ENCODE data around the gene LRRC3. TPM values are rescaled to one million over a fixed set of nuclear protein-coding genes. Genes with fewer than 3 reads are reported as not detected.

The LRRC3 gene
- total and polyA plus RNA-seq, 2 donors (not counting 3 experiments of a cell fraction or from before 2014, with no cell fraction given) = 4.8 to 4.9 TPM

DNA sequence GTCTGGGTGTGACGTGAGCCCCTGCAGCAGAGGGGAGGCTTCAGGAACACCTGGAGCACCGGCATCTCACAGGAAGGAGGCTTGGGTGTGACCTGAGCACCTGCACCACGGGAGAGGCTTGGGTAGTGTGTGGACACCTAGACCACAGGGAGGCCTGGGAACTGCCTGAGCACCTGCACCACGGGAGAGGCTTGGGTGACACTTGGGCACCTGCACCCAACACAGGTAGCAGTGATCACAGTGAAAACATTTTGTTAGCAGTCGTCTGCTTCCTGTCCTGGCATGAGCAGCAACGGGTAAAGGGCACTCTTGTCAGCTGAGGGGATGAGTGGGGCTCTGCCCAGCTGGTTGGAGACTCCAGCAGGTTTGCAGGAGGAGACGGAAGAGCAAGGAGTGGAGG lies 22.4 kb downstream of the LRRC3 start:
- H3K4me1 ChIP-seq (ENCODE audit: control insufficient read depth, extremely low read depth, insufficient read depth, low read length) = no peaks in the 10 kb centered on the region
- TF ChIP-seq FOS (IDR thresholded peaks at IDR 0.05; ENCODE audit: borderline replicate concordance, insufficient read depth, low read length) (no peak), POLR2A (IDR thresholded peaks at IDR 0.05; ENCODE audit: low read depth, low read length) (no peak), JUN (IDR thresholded peaks at IDR 0.05; ENCODE audit: borderline replicate concordance, insufficient read depth, insufficient read length, low read depth) (no peak), GATA2 (IDR thresholded peaks at IDR 0.05; ENCODE audit: insufficient read depth, insufficient read length, low read depth, low read length) (no peak), POLR2AphosphoS5 (IDR thresholded peaks at IDR 0.05; ENCODE audit: insufficient read depth, low read depth, low read length) (no peak), MAX (IDR thresholded peaks at IDR 0.05; ENCODE audit: insufficient read depth, insufficient read length) (no peak), EZH2 (IDR thresholded peaks at IDR 0.05; ENCODE audit: borderline replicate concordance, low read depth, low read length, severe bottlenecking) (no peak), MYC (IDR thresholded peaks at IDR 0.05; ENCODE audit: low read depth, low read length) (no peak)
- TF ChIP-seq, protein P1, sequence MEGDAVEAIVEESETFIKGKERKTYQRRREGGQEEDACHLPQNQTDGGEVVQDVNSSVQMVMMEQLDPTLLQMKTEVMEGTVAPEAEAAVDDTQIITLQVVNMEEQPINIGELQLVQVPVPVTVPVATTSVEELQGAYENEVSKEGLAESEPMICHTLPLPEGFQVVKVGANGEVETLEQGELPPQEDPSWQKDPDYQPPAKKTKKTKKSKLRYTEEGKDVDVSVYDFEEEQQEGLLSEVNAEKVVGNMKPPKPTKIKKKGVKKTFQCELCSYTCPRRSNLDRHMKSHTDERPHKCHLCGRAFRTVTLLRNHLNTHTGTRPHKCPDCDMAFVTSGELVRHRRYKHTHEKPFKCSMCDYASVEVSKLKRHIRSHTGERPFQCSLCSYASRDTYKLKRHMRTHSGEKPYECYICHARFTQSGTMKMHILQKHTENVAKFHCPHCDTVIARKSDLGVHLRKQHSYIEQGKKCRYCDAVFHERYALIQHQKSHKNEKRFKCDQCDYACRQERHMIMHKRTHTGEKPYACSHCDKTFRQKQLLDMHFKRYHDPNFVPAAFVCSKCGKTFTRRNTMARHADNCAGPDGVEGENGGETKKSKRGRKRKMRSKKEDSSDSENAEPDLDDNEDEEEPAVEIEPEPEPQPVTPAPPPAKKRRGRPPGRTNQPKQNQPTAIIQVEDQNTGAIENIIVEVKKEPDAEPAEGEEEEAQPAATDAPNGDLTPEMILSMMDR (IDR thresholded peaks at IDR 0.05; ENCODE audit: extremely low read depth in 1 of 2, insufficient read depth in 1 of 2, low read depth in 1 of 2, low read length in 2 of 2) = no peak
- no peaks in the 10 kb centered on the region for H3K36me3 ChIP-seq (ENCODE audit: control insufficient read depth in 2 of 2, extremely low read depth in 1 of 2, insufficient read depth in 2 of 2, low read length in 2 of 2)
- H3K9me1 ChIP-seq (replicated peaks; ENCODE audit: control insufficient read depth, extremely low read depth, insufficient read depth, low read length) = no peaks in the 10 kb centered on the region
- H3K9ac ChIP-seq (replicated peaks; ENCODE audit: extremely low read depth, insufficient read depth, low read length) = no peak overlapping the region
- POLR2A ChIA-PET = no interaction called here
- intact Hi-C loops (cut with micrococcal nuclease) = no loop called here
- no peaks in the 10 kb centered on the region for H4K20me1 ChIP-seq (replicated peaks; ENCODE audit: control insufficient read depth, extremely low read depth, insufficient read depth, low read length)
- H3K79me2 ChIP-seq (ENCODE audit: control insufficient read depth, insufficient read depth, low read length) = no peaks in the 10 kb centered on the region
- DNase-seq (ENCODE audit: low read depth, low spot score) (no peak), FAIRE-seq (no peak)
- no peaks in the 10 kb centered on the region for H3K27me3 ChIP-seq (ENCODE audit: control insufficient read depth in 2 of 2, insufficient read depth in 2 of 2, low read length in 2 of 2)
- dilution Hi-C loops (cut with MboI; ENCODE audit: extremely low pct_ligation_motif_present, low sequenced_read_pairs) = no loop called here
- no peak overlapping the region for H2AFZ ChIP-seq (ENCODE audit: low read depth, low read length)
- CTCF ChIA-PET = interaction anchor here (0.7 kb wide), 1 partner anchor 10 kb away, joined by 3 read pairs; no protein-coding TSS in a partner anchor
- no peaks in the 10 kb centered on the region for H3K9me3 ChIP-seq (replicated peaks; ENCODE audit: control insufficient read depth, insufficient read depth, low read length)
- no peak overlapping the region for H3K4me2 ChIP-seq (ENCODE audit: insufficient read depth, low read length)
- H3K4me3 ChIP-seq (replicated peaks in 1 of 3; ENCODE audit: insufficient read depth in 1 of 3, low read depth in 1 of 3, low read length in 3 of 3) = no peak overlapping the region
- BruUV-seq (replicated peaks) = no TSS peak
- H3K27ac ChIP-seq (ENCODE audit: insufficient read depth, low read depth, low read length) = no peak overlapping the region

All from endothelial cell of umbilical vein (primary cell).